Muscle layer of duodenum (tissue), 2 donors: ENCODE measurements around the gene GPATCH8.

Experiments
- H3K27ac ChIP-seq: one replicate; pipeline ENCODE4 v1.7.0; 2013; ENCODE audit warnings: mild to moderate bottlenecking, low read length
- H3K27me3 ChIP-seq: one replicate; pipeline ENCODE4 v1.7.0; 2013; ENCODE audit warnings: low read depth, mild to moderate bottlenecking, control low read depth, low read length
- H3K36me3 ChIP-seq, 2 donors: one replicate each; pipeline ENCODE4 v1.7.0; 2013; ENCODE audit warnings: low read length in 2 of 2, control low read depth in 1 of 2, mild to moderate bottlenecking in 1 of 2; ENCODE audit not compliant: insufficient read depth in 2 of 2, control insufficient read depth in 1 of 2
- H3K4me1 ChIP-seq, 2 donors: one replicate each; pipeline ENCODE4 v1.7.0; 2013; ENCODE audit warnings: low read length in 2 of 2, mild to moderate bottlenecking in 2 of 2, control low read depth in 1 of 2, moderate library complexity in 1 of 2; ENCODE audit not compliant: insufficient read depth in 2 of 2, control insufficient read depth in 1 of 2
- H3K4me3 ChIP-seq, 2 donors: one replicate each; pipeline ENCODE4 v1.7.0; 2013; ENCODE audit warnings: low read length in 2 of 2, low read depth in 1 of 2, mild to moderate bottlenecking in 1 of 2
- H3K9me3 ChIP-seq, 2 donors: one replicate each; pipeline ENCODE4 v1.7.0; 2013; ENCODE audit warnings: low read length in 2 of 2, control low read depth in 1 of 2, mild to moderate bottlenecking in 1 of 2; ENCODE audit not compliant: control insufficient read depth in 1 of 2
- donor health status: healthy.

The GPATCH8 gene

DNA sequence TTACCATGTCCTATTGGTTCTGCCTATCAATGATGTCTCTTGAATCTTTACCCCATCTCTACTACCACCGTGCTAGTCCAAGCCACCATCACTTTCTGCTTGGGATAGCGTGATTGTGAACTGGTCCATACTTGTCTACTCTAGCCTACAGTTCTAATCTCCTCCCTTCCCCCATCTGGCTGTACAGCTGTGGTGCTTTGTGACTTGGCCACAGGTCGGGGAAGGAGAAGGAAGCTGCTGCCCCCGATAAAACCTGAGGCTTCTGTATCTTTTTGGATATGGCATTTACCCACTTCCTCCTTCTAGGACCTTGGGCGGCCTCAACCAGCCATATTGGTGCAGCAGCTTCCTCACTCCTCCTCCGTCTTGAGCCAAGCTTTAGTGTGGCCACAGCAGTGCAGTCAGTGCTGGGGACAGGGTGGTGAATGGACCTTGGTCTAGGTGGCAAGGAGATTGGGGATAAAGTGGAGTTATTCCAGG, 113.4 kb downstream of the GPATCH8 start:
- Histone ChIP-seq H3K27ac (no peak overlapping the region), H3K9me3 (no peaks in the 10 kb centered on the region), H3K4me3 (no peak overlapping the region), H3K4me1 (peaks cover 0 to 9% of the 10 kb centered on the region in 2 donors), H3K36me3 (peaks cover 0 to under 1% of the 10 kb centered on the region in 2 donors), H3K27me3 (no peaks in the 10 kb centered on the region)

DNA sequence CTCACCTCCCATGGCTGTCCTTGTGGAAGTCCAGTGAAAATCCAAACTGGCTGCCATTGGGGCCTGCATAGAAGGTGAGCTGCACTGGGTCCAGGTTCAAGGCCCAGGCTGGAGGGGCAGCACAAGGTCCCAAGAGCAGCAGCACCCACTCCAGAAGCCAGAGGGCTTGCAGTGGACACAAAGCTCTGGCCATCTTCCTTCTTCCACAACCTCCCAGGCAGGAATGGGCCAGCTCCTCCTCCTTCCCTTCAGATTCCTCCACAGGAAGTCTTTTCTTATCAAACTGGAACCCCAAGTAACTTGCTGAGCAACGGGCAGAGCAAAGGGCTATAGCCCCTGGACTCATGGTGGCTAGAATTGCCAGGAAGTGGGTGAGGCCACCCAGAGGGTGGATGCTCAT, 113.9 kb downstream of the GPATCH8 start, which contains the start of gene ITGA2B:
ITGA2B (minus strand) TSS at position 369 of the 400 bp plus-strand sequence; CDS start at position 193, 176 bp downstream.
- H3K36me3 ChIP-seq, result no peaks in the 10 kb centered on the region
- no peaks in the 10 kb centered on the region for H3K9me3 ChIP-seq
- no peak within 1 kb of the TSS for H3K4me3 ChIP-seq
- no peaks in the 10 kb centered on the region for H3K27me3 ChIP-seq
- peaks cover 0 to 14% of the 10 kb centered on the region in 2 donors for H3K4me1 ChIP-seq
- no peak within 1 kb of the TSS for H3K27ac ChIP-seq

DNA sequence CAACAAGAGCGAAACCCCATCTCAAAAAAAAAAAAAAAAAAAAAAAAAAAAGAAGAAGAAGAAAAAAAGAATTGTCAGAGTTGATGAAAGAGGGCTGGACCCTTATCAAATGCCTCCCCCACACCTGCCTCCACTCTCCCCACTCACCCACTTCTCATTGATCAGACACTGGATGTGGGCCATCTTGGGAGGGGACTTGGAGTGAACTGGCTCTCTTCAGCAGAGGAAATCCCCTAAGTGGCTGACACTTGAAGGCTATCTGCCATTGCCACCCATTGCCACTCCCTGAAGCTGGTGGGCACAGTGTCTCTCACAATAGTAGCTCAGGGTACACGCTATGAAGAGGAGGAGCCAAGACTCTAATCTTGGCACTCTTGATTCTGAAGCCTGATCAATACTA, 115.4 kb downstream of the GPATCH8 start:
- Histone ChIP-seq H3K27me3 (no peaks in the 10 kb centered on the region), H3K36me3 (no peaks in the 10 kb centered on the region), H3K4me1 (peaks cover 0 to 16% of the 10 kb centered on the region in 2 donors), H3K9me3 (no peaks in the 10 kb centered on the region), H3K4me3 (no peak overlapping the region), H3K27ac (no peak overlapping the region)

DNA sequence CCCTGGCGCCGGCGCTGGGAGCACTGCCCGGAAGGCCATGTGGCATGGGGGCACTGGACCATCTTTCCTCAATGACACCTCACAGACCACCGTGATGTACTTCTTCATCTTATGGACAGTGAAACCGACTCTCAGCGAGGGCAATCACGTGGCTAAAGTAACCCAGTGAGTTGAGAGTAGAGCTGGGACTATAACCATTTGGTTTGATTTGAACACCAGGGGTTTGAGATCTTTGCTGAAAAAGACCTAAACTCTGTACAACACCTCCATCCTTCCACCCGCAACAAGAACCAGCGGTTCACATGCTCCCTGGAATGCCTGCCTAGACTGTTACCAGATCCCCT, 117.1 kb downstream of the GPATCH8 start:
- Histone ChIP-seq H3K36me3 (no peaks in the 10 kb centered on the region), H3K27ac (no peak overlapping the region), H3K9me3 (no peaks in the 10 kb centered on the region), H3K4me1 (peaks cover 0 to 16% of the 10 kb centered on the region in 2 donors), H3K4me3 (peak overlapping the region in 1 of 2 donors; percentile 63), H3K27me3 (no peaks in the 10 kb centered on the region)

DNA sequence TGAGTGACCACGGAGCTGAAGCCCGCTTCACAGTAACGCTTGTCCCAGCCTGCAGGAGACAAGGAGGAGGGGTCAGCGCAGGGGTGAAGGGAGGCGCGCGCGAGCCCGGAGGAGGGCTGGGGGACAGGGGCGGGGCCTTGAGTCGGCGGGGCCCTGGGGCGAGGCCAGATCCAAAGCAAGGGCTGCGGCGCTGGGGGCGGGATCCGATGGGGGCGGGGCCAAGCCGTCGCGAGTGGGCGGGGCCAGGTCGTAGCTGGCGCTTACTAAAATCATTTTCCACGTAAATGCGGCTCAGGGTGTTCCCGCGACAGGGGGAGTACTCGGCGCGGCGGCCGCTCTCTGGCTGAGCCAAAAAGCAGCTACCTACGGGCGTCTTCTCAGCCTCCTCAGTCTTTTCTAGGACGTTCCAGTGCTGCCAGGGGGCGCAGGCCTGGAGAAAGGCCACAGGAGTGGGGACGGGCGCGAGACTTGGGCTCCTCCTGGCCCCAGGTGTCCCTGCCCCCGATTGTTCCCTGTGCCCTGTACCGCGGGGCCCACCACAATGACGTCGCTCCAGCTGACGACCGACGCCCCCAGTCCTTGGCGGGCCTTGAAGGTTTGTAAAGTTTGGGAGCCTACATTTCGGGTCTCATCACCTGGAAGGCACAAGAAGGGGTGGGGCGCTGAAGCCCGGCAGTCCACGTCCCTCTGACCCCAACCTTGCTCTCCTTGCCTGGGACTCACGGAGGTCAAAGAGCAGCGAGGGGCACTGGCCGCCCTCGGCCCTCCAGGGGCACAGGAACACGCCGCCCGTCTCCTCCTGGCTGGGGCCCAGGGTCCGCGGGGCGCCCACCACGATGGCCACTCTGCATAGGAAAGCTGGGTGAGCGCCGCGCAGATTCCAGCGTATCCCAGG, 117.7 kb downstream of the GPATCH8 start:
- no peaks in the 10 kb centered on the region for H3K27me3 ChIP-seq

DNA sequence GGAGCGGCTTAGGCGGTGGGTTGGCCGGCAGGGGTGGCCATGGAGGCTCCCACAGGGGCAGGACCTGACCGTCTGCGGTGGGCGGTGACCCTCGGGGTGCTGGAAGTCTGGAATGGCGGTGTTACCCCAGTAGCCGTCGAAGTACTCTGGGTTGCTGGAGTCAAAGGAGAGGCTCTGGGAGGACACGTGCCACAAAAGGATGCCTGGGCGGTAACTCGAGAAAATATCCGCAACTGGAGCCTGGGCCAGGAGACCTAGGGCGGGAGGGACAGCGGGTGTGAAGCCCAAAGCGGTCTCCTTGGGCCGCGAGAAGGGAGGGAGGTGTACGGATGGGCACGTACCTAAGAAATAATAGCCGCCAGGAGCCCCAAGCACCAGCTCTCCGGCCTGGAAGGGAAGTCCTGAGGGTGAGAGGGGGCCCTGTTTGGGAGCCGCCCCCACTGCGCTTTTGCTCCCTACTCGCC, 118.4 kb downstream of the GPATCH8 start:
- no peaks in the 10 kb centered on the region for H3K9me3 ChIP-seq

More for the DNA sequence above, 117.7 kb downstream of the GPATCH8 start:
- Histone ChIP-seq H3K36me3 (no peaks in the 10 kb centered on the region), H3K4me3 (peak overlapping the region; percentile 52 to 63), H3K9me3 (no peaks in the 10 kb centered on the region), H3K27ac (no peak overlapping the region), H3K4me1 (peaks cover 0 to 16% of the 10 kb centered on the region in 2 donors)

DNA sequence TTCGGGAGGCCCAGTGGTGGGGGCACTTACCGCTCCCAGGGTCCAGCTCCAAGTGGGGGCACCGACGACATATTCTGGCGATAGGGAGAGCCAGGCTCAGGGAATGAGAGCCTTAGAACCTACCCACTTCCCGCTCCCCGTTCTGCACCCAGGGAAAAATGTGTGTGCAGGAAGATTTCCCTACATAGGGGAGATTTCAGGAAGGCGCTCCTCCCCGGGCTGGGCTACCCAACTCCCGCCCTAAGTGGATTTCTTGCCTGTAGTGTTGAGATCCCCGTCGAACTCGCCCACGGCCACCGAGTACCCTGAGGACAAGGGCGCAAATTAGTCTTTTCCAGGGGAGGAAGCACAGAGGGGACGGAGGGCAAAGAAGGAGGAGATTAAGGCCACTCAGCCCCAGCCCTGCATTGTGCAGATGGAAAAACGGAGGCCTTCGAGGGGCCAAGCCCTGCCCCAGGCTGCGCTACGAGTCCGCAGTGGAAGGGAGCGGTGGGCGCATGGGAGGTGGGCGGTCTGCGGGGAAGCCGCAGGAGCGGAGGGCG, 118.9 kb downstream of the GPATCH8 start:
- Histone ChIP-seq H3K36me3 (no peaks in the 10 kb centered on the region), H3K27ac (no peak overlapping the region), H3K4me1 (peaks cover 0 to 16% of the 10 kb centered on the region in 2 donors), H3K4me3 (peak overlapping the region in 1 of 2 donors; percentile 63), H3K27me3 (no peaks in the 10 kb centered on the region), H3K9me3 (no peaks in the 10 kb centered on the region)

More for the DNA sequence above, 118.4 kb downstream of the GPATCH8 start:
- peaks cover 0 to 16% of the 10 kb centered on the region in 2 donors for H3K4me1 ChIP-seq
- no peak overlapping the region for H3K27ac ChIP-seq
- peak overlapping the region; percentile 30 to 63 for H3K4me3 ChIP-seq
- no peaks in the 10 kb centered on the region for H3K27me3 ChIP-seq
- H3K36me3 ChIP-seq, result no peaks in the 10 kb centered on the region

DNA sequence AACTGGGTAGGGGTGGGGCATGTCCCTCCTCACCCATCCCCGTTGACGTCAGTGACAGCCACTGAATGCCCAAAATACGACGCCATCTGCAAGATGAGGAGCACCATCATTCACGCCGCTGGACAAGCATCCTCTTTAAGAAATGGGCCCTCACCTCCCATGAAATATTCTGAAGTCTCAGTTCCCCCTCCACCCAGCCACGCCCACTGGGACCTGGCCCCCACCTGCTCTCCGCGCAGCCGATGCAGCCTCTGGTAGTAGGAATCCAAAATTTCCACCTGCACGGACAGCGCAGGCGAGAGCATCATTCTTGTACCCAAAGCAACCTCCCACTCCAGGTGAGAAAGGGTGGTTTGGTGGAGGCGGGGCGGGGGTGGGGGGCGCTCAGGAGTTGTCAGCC, 119.3 kb downstream of the GPATCH8 start:
- H3K36me3 ChIP-seq, result no peaks in the 10 kb centered on the region
- no peaks in the 10 kb centered on the region for H3K9me3 ChIP-seq
- peaks cover 0 to 16% of the 10 kb centered on the region in 2 donors for H3K4me1 ChIP-seq
- H3K27me3 ChIP-seq, result no peaks in the 10 kb centered on the region
- H3K4me3 ChIP-seq, result no peak overlapping the region
- no peak overlapping the region for H3K27ac ChIP-seq

DNA sequence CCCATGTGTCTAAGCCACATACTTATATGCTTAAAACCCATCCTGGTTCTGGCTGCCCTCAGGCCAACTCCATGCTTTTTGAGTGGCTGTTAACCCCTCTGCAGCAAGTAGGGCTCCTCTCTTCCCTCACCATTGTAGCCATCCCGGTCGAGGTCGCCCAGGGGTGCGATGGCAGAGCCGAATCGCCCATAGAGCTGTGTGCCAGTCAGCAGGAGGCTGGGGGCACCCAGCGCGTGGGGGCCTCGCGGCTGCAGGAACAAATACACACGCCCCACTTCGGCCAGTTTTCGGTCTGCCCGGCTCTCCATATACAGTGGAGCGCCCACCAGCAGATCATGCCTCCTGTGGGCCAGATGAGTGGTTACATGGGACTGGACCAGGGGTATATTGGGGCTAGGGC, 119.8 kb downstream of the GPATCH8 start:
- no peak overlapping the region for H3K4me3 ChIP-seq
- no peak overlapping the region for H3K27ac ChIP-seq
- no peaks in the 10 kb centered on the region for H3K27me3 ChIP-seq
- peaks cover 0 to 16% of the 10 kb centered on the region in 2 donors for H3K4me1 ChIP-seq
- no peaks in the 10 kb centered on the region for H3K36me3 ChIP-seq
- H3K9me3 ChIP-seq, result no peaks in the 10 kb centered on the region

DNA sequence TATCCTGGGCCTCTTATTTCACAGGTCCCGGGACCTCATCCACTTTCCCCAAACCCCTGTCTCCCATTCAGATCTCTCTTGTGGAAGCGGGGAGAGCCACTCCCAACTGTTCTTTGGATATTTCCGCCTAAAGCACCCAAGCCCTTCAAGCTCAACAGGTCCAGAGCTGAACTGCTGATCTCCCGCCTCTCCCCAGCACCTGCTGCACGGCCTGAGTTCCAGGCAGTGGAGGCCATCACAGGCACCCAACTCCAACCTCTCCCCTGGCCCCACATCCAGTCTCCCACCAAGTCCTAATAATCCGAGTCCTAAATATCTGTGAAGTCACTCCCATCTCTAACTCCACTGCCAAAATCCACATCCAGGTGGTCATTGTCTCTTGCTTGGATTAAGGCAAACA, 120.3 kb downstream of the GPATCH8 start:
- no peaks in the 10 kb centered on the region for H3K27me3 ChIP-seq
- no peaks in the 10 kb centered on the region for H3K36me3 ChIP-seq
- H3K9me3 ChIP-seq, result no peaks in the 10 kb centered on the region
- peaks cover 0 to 16% of the 10 kb centered on the region in 2 donors for H3K4me1 ChIP-seq
- H3K4me3 ChIP-seq, result no peak overlapping the region
- no peak overlapping the region for H3K27ac ChIP-seq

DNA sequence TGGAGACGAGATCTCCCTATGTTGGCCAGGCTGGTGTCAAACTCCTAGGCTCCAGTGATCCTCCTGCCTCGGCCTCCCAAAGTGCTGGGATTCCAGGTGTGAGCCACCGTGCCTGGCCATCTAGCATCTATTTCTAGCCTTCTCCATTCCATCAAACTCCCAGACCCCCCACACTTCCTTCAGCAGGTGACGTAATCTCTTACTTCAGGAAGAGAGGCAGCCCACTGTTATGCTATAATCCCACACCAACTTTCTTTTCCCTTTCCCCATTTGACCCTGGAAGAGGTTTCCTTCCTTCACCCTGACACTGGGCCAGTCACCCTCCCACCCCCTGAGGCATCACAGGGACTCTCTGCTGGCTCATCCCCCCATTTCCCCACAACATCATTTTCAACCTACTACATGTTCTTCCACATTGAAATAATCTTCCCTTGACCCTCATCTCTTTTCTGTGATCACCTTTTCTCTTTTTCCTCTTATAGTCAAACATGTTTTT, 121.3 kb downstream of the GPATCH8 start:
- no peaks in the 10 kb centered on the region for H3K36me3 ChIP-seq
- no peak overlapping the region for H3K27ac ChIP-seq
- H3K27me3 ChIP-seq, result no peaks in the 10 kb centered on the region
- H3K4me3 ChIP-seq, result no peak overlapping the region
- peaks cover 0 to 16% of the 10 kb centered on the region in 2 donors for H3K4me1 ChIP-seq
- H3K9me3 ChIP-seq, result no peaks in the 10 kb centered on the region
